ENCODE measurements around the gene DNAAF5.

DNAAF5 gene

DNA sequence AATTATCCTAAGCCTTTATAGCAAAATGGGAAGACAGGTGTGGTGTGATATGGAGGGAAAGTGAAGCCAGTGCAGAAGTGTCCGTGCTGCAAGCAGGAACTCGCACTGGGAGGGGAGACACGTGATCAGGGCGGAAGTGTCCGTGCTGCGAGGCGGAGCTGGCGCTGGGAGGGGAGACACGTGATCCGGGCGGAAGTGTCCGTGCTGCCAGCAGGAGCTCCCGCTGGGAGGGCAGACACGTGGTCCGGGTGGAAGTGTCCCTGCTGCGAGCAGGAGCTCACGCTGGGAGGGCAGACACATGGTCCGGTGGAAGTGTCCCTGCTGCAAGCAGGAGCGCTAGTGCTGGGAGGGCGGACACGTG is 41.1 kb downstream of the DNAAF5 start:
- no peak for DNase-seq (ENCODE audit: low read depth in 1 of 2, low spot score in 1 of 2)

DNA sequence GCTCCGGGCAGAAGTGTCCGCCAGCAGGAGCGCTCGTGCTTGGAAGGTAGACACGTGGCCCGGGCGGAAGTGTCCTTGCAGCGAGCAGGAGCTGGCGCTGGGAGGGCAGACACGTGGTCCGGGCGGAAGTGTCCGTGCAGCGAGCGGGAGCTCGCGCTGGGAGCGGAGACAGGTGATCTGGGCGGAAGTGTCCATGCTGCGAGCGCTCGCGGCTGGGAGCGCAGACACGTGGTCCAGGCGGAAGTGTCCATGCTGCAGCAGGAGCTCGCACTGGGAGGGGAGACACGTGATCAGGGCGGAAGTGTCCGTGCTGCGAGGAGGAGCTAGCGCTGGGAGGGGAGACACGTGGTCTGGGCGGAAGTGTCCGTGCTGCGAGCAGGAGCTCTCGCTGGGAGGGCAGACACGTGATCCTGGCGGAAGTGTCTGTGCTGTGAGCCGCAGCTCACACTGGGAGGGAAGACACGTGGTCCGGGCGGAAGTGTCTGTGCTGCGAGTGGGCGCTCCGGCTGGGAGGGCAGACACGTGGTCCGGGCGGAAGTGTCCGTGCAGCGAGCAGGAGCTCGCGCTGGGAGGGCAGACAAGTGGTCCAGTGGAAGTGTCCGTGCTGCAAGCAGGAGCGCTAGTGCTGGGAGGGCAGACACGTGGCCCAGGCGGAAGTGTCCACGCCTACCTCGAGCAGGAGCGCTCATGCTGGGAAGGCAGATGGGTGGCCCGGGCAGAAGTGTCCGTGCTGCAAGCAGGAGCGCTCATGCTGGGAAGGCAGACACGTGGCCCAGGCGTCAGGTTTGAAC is 41.6 kb downstream of the DNAAF5 start:
- DNase-seq (ENCODE audit: low read depth in 1 of 2, low spot score in 1 of 2), result no peak

DNA sequence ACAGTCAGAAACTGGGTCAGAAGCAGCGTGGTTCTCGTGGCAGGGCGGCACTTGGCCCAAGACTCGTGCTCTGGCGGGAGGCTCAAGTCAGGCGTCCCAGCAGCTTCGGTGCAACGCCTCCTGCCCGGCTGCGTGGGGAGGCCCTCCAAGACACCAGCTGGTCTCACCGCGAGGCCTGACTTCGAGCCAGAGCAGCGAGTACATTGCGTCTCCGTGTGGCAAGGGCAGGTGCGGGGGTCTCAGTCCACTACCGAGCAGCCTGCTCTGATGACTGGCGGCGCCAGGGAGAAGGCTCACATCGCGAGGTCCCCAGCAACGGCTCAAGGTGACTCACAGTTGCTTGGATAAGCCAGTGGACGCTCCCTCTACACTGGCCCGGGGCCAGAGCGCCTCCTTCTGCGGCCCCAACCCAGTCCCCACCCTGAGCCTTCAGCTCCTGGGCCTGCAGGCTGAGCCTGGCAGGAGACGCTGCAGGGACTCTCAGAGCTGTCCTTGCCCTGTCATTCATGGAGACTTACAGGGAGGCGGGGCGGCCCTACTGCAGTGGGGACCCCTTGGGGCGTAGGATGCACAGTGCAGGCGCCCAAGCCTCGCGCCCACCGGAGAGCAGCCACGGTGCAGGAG is 42.5 kb downstream of the DNAAF5 start:
- DNase-seq (ENCODE audit: low read depth in 1 of 2, low spot score in 1 of 2), result no peak

DNA sequence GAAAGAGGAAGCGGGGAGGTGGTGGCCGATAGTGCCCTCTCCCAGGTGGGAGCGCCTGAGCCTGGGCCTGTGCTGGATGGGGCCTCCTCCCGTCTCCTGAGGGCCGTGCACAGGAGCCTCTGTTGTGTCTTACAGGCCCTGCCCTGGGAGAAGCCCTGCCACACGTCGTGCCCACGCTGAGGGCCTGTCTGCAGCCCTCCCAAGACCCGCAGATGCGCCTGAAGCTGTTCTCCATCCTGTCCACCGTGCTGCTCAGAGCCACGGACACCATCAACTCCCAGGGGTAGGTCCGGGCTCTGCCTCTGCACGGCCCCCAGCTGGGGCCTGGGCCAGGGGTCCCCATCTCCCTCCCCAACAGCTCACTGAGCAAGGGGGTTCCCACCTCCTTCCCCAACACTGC is 43.8 kb downstream of the DNAAF5 start:
- no peak for DNase-seq (ENCODE audit: low read depth in 1 of 2, low spot score in 1 of 2)

DNA sequence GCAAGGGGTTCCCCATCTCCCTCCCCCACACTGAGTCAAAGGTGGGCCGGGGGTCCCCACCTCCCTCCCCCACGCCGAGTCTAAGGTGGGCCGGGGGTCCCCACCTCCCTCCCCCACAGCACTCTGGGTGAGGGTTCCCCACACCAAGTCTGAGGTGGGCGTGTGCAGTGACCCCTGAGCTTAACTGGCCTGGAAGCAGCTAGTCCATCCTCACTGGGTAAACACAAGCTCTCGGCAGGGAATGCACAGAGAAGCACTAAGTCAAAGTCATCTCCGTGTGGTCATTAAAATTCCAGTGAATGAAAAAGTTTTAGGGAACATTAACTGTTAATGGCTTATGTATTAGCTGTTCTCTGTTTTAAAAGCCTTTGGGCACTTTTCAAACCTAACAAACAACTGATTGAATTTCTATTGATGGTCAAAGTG is 44.3 kb downstream of the DNAAF5 start:
- DNase-seq (ENCODE audit: low read depth in 1 of 2, low spot score in 1 of 2), result no peak

- no peak for DNase-seq (ENCODE audit: low read depth in 1 of 2, low spot score in 1 of 2)
Measured at GRCh38 chr7:771234-772004, 44.9 kb downstream of the DNAAF5 start.

DNA sequence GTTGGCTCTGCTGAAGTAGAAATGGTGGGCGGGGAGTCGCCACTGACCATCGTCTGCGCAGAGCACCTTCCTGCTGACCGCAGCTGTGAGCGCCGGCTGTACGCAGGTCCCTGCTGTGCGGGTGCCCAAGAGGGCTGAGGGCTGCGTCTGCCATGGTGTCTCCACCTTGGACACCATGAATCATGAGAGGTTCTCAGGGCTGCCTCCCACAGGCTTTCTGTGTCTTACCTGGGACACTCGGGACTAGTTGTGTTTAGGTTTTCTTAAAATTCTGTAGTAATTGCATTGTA is 45.5 kb downstream of the DNAAF5 start:
- DNase-seq (ENCODE audit: low read depth in 1 of 2, low spot score in 1 of 2), result no peak

DNA sequence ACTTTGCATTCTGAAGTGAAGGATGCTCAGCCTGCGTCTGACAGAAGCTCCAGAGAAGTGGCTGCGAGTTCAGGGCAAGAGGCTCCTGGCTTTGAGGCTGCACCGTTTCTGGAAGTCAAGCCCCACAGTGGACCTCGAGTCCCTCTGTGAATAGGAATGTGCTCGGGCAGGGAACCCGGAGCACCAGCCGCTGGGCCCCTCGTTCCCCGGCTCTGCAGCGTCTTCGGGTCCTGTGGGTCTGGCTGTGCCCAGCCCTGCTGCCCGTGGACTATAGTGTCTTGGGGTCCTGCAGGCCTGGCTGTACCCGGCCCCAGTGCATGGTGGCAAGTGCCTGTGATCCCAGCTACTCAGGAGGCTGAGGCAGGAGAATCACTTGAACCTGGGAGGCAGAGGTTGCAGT is 45.9 kb downstream of the DNAAF5 start:
- no peak for DNase-seq (ENCODE audit: low read depth in 1 of 2, low spot score in 1 of 2)

- no peak for DNase-seq (ENCODE audit: low read depth in 1 of 2, low spot score in 1 of 2)
Measured at GRCh38 chr7:772861-773621, 46.5 kb downstream of the DNAAF5 start.

- DNase-seq (ENCODE audit: low read depth in 1 of 2, low spot score in 1 of 2), result no peak
Measured at GRCh38 chr7:773622-773915, 47.1 kb downstream of the DNAAF5 start.

GRCh38 chr7:774161-775109 is 47.9 kb downstream of the DNAAF5 start:
- DNase-seq (ENCODE audit: low read depth in 1 of 2, low spot score in 1 of 2), result peak; percentile 35 to 51

DNA sequence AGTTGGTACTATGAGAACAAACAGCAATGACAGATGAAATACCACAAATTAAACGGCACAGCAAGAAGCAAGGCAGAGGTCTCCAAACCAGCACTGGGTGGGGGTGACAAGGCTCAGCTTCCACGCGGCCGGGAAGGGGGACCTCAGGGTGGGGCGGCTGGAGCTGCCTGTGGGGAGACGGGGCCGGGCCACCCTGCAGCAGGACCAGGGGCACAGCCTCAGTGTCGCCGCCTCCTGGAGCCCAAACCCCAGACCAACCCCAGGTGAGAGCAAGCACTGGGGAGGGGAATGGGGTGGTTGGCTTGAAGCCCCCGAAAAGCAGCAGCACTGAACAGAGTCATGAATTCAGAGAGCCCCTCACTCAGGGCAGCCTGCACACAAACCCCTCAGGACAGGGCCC is 49.9 kb downstream of the DNAAF5 start:
- no peak for DNase-seq (ENCODE audit: low read depth in 1 of 2, low spot score in 1 of 2)

DNA sequence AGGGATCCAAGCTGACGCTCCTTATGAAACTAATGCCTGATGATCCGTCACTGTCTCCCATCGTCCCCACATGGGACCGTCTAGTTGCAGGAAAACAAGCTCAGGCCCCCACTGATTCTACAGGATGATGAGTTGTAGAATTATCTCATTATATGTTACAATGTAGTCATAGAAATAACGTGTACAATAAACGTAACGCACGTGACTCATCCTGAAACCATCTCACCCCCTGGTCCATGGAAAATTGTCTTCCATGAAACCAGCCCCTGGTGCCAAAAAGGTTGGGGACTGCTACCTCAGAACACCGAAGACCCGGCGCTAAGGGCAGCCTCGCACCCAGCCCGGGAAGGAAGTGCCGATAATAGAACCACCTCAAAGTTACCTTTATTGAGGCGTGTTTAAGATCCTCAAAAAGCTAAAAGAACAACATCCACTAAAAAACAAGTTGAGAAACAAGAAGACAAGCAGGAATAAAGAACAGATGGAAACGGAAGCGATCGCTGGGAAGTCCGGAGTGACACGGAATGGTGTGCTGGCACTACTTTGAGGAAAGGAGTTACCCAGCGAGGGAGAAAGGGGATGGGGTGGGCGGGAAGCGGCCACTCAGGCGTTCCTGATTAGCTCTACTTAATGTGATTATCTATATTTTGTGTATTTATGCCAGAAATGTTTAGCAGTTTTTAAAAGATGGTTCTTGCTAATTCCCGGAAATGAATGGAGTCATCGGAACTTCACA is 50.7 kb downstream of the DNAAF5 start:
- DNase-seq (ENCODE audit: low read depth in 1 of 2, low spot score in 1 of 2), result no peak

- DNase-seq (ENCODE audit: low read depth in 1 of 2, low spot score in 1 of 2), result no peak
Measured at GRCh38 chr7:777728-778078, 51.2 kb downstream of the DNAAF5 start.

DNA sequence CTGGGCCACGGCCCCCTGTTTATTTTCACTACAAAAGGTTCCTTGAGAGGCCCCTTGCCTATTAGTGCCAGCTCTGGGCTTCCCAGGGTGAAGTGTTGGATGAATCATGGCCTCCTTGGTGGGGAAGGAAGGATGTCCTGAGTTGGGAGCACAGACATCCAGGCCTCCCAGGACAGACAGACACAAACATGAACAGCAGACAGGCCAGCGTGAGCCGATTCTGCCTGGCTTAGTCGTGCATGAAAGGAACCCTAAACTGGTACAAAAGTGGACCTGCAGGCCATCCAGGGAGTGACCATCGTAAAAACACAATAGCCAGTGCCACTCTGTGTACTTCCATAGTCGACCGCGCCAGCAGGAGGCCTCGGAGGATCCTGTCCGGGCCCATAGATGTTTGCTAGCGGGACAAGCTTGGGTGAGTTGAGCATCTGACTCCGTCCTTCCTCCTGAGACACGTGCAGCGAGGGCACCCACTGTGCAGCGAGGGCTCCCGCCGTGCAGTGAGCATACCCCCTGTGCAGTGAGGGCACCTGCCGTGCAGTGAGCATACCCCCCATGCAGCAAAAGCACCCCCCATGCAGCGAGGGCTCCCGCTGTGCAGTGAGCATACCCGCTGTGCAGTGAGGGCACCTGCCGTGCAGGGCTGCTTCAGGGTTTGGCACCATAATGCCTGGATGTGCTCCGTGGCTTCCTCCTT is 51.9 kb downstream of the DNAAF5 start:
- no peak for DNase-seq (ENCODE audit: low read depth in 1 of 2, low spot score in 1 of 2)

GRCh38 chr7:778968-779451 is 52.5 kb downstream of the DNAAF5 start:
- DNase-seq (ENCODE audit: low read depth in 1 of 2, low spot score in 1 of 2), result no peak

DNA sequence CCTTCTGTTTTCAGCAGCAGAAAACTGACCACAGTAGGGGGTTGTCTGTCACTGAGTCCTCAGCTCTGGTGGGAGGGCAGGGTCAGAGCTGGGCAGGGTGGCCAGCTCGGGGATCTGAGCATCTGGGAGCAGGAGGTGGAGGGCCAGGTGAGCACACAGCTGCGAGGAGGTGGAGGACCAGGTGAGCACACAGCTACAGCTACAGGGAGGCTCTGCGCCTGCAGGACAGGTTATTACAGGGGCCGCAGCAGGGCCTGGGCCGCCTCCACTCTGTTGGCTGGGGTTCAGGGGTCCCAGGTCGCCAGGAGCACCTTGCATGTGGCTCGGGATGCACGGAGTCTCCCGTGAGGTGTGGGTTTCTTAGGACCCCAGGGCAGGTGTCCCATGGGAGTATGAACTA is 53.0 kb downstream of the DNAAF5 start:
- DNase-seq (ENCODE audit: low read depth in 1 of 2, low spot score in 1 of 2), result no peak

DNA sequence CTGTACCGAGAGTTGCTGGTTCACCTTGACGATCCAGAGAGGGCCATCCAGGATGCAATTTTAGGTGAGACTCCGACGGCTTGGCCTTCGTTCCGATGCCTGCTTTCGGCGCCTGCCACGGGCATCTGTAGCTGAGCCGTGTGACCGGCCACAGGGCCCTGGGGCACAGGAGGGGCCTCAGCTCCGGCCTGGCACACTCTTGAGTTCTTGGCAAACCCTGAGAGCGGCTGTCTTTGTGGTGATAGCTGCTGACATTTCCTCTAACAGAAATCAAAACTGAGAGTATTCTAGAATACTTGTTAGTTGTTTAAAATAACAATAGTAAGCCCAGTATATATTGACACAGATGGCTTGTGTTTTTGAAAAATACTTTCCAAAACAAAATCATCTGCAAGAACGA is 53.6 kb downstream of the DNAAF5 start:
- no peak for DNase-seq (ENCODE audit: low read depth in 1 of 2, low spot score in 1 of 2)

GRCh38 chr7:780516-780915 is 54.0 kb downstream of the DNAAF5 start:
- no peak for DNase-seq (ENCODE audit: low read depth in 1 of 2, low spot score in 1 of 2)

All from activated T-helper 1 cell treated with anti-CD3 and anti-CD28 coated beads, Interleukin-2, amount 50 U/mL, for 16 hours (primary cell).